NK-92 treated with Interleukin-12 subunit alpha and Interleukin-12 subunit beta, amount 100 ng/mL, for 24 hours (cell line): ENCODE results near the gene PLXDC2.

ENCODE experiments used
- DNase-seq: peaks from one replicate; lab custom pipeline; 2025; lab: John Stamatoyannopoulos, UW

PLXDC2 gene

DNA sequence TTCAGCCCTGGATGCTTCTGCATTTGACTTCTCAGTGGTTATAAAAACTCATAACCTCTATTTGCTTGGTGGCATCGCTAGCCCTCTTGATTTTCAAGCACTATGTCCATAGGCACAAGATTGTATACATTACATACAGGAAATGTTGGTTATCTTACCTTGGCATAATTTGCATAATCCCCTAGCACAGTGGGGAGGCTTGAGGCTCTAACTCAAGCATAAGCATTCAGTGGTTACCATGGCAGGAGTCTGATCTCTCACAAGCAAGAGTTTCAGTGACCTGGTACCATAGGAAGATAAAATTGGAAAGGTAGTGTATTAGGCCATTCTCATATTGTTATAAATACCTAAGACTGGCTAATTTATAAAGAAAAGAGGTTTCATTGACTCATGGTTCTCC is 121.8 kb downstream of the PLXDC2 start:
- no peak for DNase-seq

GRCh38 chr10:19941206-19941880 is 125.1 kb downstream of the PLXDC2 start:
- DNase-seq = no peak

- DNase-seq = no peak
Observed at GRCh38 chr10:19944911-19945663, 128.9 kb downstream of the PLXDC2 start.

DNA sequence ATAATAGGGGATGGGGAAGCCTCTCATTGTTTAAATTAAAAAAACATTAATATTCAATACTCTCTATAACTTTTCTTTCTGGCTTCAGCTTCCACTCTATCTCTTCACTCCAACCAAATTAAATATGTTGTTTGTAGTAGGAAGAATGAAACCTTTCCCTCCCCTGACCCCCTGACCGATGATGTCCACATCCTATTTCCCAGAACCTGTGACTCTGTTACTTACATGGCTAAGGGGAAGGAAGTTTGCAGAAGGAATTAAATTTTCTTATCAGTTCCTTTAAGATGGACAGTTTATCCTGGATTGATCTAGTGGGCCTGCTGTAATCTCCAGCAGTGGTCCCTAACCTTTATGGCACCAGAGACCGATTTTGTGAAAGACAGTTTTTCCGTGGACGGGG is 130.0 kb downstream of the PLXDC2 start:
- DNase-seq = no peak

DNA sequence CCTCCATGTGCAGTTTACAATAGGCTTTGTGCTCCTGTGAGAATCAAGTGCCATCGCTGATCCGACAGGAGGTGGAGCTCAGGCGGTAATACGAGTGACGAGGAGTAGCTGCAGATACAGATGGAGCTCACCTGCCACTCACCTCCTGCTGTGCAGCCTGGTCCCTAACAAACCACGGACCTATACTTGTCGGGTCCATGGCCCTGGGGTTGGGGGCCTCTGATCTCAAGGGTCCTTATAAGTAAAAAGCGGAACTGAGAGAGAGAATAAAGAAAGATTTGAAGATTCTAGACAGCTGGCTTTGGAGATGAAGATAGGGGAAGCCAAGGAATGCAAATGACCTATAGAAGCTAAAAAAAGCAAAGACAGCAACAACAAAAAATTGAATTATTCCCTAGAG is 130.6 kb downstream of the PLXDC2 start:
- no peak for DNase-seq

- no peak for DNase-seq
Observed at GRCh38 chr10:19947215-19947614, 131.0 kb downstream of the PLXDC2 start.

DNA sequence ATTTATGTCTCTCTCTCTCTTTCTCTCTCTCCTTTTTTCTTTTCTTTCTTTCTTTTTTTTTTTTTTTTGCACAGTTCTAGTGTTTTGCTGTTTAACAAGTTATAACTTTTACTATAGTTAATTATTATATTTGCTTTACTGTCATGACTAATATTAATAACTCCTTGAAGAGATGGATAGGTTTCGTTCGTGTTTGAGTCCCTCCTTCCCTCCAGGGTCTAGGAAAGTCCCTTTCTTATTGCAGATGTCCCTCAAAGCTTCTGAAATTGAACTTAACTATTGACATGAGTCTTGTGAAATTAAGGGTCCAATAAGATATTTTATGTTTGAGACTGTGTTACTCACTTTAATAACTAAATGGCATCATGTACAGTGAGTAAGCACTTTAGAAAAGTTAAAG is 131.4 kb downstream of the PLXDC2 start:
- no peak for DNase-seq

DNA sequence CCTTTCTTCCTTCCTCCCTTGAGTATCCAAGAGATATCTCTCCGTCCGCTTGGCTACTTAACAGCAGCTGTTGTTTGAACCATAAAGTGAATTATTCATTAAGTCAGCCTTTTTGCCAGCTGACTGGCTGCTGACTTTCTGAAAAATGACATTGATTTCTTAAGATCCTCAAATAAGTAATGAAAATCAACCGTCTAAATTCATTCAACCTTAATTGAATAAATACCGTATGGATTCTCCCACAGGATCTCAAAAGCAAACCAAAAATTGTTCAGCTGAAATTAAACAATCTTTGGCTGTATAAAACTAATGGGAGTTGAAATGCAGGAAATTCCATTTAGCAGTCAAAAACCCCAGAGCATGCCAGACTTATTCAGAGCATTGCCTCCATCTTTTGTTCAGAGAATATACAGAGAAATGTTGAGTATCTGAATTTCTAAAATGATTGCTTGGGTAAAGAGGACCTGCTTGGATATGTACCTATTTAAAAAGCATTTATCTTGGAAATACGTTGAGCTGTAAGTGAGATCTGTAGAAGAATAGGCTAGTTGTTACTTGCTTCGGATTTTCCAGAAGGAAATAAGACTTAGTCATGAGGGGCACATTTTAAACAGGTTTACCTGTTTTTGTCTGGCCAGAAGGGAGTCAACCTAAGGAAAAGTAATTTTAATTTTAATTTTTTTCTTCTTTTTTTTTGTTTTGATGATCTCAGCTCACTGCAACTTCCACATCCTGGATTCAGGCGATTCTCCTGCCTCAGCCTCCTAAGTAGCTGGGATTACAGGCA is 136.2 kb downstream of the PLXDC2 start:
- DNase-seq = no peak

GRCh38 chr10:19954601-19955000 is 138.4 kb downstream of the PLXDC2 start:
- no peak for DNase-seq

GRCh38 chr10:19956516-19957032 is 140.3 kb downstream of the PLXDC2 start:
- no peak for DNase-seq

GRCh38 chr10:19958787-19959186 is 142.6 kb downstream of the PLXDC2 start:
- DNase-seq = no peak

- no peak for DNase-seq
Observed at GRCh38 chr10:19961076-19962053, 145.1 kb downstream of the PLXDC2 start.

GRCh38 chr10:19964625-19965024 is 148.4 kb downstream of the PLXDC2 start:
- DNase-seq = no peak

- DNase-seq = no peak
Observed at GRCh38 chr10:19966751-19967150, 150.5 kb downstream of the PLXDC2 start.

GRCh38 chr10:19967981-19968380 is 151.7 kb downstream of the PLXDC2 start:
- no peak for DNase-seq

DNA sequence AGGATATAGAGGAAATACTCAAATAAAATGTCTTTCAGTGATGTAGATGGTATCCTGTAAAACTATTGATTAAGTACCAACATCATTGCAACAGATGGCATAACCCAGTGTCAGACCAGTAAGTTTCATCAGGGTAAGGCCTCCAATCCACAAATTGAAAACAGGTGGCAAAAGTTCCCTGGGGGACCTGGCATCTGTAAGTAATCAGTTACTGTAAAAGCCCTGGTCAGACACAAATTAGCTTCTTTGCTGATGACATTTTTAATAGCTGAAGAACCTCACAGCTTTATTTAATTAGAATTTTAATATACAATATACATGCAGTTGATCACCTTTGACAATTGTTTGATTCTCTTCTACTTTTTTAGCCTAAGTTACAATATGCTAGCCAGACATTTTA is 152.5 kb downstream of the PLXDC2 start:
- no peak for DNase-seq

DNA sequence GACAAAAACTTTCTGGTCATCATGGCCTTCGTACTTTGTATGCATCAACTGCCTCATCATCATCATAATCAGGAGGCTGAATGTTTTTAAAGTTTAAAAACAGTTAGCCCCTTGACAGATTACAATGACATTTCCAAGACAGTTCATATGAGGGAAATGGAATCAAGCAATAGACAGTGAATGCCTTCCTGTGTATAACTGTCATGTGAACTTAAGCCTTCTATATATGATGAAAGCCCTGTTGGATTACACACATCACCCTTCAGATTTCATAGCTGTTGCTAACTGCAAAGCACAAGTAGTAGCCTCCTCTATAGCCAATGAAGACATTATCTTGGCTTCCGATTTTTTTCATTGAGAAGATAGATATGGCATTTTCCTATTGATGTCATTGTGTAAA is 154.0 kb downstream of the PLXDC2 start:
- no peak for DNase-seq

- no peak for DNase-seq
Observed at GRCh38 chr10:19970717-19971116, 154.5 kb downstream of the PLXDC2 start.

- DNase-seq = no peak
Observed at GRCh38 chr10:19971343-19972052, 155.3 kb downstream of the PLXDC2 start.

- DNase-seq = no peak
Observed at GRCh38 chr10:19974138-19974537, 157.9 kb downstream of the PLXDC2 start.

GRCh38 chr10:19974554-19974953 is 158.3 kb downstream of the PLXDC2 start:
- no peak for DNase-seq
